ENCODE results near the gene CAMLG.
A peak's percentile ranks its signal among the peaks of the same experiment; 100 is the strongest.
"Not testable (repeated sequence)": the region's sequence is repeated elsewhere in the genome, so short reads cannot be mapped to it uniquely, and the experiment has no call there.

CAMLG gene
- 49.6 to 91.8 (median 74.6) reads per million in 3 experiments for total RNA-seq

DNA sequence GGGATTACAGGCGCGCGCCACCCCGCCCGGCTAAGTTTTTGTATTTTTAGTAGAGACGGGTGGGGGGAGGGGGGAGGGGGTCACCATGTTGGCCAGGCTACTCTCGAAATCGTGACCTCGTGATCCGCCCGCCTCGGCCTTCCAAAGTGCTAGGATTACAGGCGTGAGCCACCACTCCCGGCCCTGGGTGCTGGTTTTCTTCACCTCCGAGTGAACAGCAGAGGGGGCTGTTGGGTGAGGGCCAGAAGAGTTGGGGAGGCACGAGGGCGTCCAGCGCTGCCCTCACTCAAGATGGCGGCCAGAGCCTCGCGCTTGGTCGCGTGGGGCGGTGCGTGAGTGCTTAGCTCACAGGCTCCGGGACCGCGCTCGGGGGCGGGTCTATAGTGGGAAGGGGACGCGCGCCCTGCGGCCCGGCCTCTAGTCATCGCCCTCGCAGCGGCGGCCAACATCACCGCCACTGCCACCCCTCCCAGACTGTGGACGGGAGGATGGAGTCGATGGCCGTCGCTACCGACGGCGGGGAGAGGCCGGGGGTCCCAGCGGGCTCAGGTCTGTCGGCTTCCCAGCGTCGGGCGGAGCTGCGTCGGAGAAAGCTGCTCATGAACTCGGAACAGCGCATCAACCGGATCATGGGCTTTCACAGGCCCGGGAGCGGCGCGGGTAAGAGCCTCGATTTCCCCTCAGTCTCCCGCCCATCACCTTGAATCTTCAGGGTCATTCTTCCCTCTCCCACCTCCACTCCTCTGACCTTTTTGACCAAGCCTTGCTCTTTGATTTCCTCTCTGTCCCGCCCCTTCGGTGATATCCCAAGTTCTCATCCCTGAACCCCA lies at the start of gene CAMLG:
Gene CAMLG (plus strand): TSS at position 416 of the 830 bp plus-strand sequence. CDS start 73 bp downstream, at position 489.
- peak; percentile 96 for DNase-seq

DNA sequence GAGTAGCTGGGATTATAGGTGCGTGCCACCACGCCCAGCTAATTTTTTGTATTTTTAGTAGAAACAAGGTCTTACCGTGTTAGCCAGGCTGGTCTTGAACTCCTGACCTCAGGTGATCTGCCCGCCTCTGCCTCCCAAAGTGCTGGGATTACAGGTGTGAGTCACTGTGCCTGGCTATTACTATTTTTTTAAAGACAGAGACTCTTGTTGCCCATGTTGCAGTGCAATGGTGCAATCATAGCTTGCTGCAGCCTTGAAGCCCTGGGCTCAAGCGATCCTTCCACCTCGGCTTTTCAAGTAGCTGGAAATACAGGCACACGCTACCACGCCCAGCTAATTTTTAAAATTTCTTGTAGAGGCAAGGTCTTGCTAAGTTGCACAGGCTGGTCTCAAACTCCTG lies 48.2 kb upstream of the CAMLG start:
- DNase-seq: not testable (repeated sequence)

DNA sequence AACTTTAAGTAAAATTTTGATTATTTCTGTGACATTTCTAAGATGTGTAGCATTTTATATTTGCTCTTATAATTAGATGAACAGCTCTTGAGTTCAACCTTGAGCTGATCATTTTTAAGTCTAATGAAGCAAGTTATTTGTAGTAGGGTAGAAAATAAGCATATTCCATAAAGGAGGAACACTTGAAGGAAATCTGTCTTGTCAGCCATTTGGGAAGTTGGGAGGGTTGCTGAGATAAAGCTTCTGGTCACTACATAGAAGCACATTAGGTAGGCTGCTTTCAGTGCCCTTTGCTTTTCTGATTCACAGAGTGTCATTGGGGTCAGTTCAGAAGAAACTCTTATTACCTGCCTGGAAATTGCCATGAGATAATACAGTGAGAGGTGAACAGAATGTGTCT lies 45.6 kb upstream of the CAMLG start:
- DNase-seq: no peak

DNA sequence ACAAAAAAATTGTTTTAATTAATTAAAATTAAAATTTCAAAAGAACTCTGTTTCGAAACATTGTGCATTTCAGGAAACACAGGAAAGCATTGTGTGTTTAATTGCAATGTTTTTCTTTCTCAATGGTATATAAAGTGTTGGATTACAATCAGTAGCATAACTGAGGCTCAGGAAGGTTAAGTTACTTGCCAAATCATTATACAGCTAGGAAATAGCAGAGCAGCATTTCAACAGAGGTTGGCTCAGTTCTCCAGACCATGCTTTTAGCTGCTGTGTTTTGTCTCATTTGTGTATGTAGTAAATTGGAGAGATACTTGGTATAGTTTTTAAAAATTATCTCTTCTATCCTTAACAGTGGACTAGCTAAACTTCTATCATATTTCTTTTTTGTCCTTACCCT lies 30.0 kb upstream of the CAMLG start:
- no peak for DNase-seq

DNA sequence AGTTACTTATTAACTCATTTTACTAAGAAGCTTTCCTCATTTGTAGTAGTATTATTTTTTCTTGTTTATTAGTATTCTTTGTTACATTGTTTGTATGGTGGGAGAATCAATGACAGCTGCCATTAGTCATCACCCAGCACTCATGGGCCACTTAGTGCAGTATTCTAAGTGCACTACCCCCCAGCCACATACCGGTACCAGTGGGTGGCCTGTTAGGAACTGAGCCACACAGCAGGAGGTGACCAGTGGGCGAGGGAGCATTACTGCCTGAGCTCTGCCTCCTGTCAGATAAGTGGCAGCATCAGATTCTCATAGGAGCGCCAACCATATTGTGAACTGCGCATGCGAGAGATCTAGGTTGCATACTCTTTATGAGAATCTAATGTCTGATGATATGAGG lies 24.2 kb upstream of the CAMLG start:
- DNase-seq: no peak

DNA sequence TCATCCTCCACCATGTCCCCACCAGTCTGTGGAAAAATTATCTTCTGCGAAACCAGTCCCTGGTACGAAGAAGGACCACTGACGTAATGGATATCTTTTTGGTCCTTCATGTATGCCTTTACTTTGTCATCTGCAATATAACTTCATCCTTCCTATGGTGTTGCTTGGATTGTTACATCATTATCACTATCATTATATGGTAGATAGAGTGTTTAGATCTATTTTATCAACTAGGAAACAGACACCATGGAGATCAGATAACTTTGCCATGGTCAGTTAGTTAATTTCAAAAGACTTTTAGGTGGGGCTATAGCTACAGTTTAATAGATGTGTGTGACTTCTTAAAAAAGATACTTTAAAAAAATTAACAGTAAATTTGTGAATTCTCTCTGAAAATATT lies 23.8 kb upstream of the CAMLG start:
- DNase-seq: no peak

DNA sequence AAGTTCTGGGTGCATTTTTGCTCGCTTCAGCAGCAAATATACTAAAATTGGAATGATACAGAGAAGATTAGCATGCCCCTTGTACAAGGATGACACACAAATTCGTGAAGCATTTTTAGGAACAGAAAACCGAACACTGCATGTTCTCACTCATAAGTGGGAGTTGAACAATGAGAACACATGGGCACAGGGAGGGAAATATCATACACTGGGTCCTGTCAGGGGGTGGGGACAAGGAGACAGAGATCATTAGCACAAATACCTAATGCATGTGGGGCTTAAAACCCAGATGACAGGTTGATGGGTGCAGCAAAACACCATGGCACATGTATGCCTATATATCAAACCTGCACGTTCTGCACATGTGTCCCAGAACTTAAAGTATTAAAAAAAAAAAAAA lies 22.9 kb upstream of the CAMLG start:
- not testable (repeated sequence) for DNase-seq

DNA sequence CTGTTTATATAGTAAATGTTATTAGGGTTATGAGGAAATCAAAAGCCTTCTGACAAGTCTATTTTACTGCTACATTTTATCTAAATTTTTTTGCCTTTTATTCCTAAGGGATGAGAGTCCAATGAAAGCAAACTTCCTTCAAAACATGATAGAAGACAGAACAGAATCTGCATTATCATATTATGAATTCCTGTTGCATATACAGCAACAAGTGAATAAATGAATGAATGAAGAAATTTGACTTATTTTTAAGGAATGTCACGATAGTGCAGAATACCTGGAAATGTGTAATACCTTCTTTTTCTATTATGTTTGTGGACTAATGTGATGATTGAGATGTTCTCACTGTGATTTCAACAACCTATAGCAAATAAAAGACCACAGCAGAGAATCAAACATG lies 13.5 kb upstream of the CAMLG start:
- no peak for DNase-seq

DNA sequence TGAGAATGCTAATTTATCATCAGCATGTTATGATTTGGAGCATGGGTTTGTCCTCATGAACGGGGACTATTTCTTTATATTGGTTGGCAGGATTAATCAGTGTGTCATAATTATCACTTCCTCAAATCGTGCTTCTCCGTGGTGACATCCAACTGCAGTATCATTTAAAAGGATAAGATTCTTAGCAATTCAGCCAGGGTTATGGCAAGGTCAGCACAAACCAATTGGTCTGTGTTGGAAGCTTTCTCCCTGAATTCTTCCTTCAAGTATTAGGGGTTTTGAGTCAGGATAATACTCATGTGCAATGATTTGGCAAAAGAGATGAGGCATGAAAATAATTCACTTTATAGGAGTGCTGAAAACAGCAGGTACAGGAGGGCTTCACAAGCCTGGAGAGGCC lies 5.5 kb upstream of the CAMLG start:
- no peak for DNase-seq

DNA sequence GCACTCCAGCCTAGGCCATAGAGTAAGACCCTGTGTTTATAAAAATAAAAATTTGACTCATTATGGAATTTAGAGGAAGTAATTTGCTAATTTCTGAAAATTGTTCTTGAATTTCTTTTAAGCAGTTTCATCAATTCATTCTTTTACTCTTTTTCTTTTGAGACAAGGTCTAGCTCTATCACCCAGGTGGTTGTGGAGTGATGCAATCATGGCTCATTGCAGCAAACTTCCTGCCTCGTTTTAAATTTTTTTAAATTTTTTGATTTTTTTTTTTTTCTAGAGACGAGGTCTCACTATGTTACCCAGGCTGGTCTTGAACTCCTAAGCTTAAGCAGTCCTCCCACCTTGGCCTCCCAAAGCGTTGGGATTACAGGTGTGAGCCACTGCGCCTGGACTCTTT lies 3.1 kb upstream of the CAMLG start:
- no peak for DNase-seq

DNA sequence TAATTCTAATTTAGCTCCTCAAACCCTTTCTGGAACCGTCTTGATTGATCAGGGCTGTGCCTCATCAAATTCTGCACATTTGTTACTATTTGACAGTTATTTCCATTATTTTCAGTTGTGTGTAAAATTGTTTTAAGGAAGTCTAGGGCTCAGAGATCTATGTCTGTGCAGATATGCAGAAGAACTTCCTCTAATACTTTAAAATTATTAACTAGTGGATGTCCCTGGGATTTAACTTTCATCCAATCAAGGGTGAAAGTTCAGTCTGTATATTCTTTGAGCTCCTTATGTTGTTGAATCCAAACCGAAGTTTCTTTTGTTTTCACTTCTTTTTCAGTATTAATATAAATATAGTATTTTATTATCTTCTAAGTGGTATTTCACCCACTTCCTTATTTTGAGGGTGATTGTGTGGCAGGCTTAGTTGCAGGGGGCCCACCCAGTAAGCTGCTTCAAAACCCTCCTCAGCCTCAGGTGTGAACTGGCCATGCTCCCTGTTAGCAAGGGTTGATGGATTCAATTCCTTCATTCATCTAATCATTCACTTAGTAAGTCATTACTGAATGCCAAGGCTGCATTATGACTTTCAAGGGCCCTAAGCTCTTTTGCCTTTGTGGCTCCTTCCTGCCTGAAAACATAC lies 2.1 kb upstream of the CAMLG start:
- DNase-seq: no peak

DNA sequence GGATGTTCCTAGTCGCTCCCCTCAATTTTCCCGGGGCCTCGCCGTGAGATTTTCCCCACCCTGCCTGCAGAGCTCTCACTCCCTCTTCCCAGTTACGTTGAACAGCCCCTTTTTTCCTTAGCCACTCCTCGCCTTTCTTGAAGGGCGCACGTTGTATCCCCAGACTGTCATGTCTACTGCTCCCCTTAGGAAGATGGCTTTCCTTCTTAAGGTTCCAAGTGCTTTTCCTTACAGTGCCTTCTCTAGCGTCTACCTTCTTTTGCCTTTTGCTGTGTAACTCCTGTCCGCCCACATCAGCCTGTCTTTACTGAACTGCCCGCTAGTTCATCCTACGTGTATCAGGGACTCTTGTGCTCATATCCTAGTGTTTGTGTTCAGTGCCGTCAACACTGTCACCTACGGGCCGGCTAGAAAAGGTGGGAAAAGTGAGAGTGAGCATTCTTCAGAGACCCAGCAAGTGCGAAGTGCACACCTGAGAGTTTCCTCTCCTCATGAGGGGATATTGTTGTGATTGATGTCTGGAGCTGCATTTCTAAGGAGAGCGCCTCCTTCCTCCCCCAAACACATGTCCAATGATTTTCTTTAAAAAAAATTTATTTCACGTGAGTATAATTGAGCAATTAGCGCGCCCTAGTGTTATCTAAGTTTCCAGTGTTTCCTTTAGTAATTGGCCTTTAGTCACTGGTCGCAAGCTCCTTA lies 764 bp downstream of the CAMLG start:
- DNase-seq: peak; percentile 38

DNA sequence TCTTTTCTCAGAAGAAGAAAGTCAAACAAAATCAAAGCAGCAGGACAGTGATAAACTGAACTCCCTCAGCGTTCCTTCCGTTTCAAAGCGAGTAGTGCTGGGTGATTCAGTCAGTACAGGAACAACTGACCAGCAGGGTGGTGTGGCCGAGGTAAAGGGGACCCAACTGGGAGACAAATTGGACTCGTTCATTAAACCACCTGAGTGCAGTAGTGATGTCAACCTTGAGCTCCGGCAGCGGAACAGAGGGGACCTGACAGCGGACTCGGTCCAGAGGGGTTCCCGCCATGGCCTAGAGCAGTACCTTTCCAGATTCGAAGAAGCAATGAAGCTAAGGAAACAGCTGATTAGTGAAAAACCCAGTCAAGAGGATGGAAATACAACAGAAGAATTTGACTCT lies 2.7 kb downstream of the CAMLG start:
- no peak for DNase-seq

DNA sequence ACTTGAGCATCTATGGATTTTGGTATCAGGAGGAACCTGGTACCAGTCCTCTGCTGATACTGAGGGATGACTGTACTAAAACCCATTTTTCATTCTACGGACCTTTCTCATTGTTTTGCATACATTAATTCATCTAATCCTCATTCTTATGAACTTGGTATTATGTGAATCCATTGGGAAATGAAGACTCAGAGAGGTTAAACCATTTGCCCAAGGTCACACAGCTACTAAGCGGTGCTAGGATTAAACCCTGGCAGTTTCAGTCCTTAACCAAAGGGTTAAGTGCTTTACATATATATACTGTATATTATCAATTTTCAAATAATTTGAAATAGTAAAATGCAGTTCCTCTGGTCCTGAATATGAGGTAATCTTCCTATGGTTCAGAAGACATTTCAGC lies 3.8 kb downstream of the CAMLG start:
- no peak for DNase-seq

DNA sequence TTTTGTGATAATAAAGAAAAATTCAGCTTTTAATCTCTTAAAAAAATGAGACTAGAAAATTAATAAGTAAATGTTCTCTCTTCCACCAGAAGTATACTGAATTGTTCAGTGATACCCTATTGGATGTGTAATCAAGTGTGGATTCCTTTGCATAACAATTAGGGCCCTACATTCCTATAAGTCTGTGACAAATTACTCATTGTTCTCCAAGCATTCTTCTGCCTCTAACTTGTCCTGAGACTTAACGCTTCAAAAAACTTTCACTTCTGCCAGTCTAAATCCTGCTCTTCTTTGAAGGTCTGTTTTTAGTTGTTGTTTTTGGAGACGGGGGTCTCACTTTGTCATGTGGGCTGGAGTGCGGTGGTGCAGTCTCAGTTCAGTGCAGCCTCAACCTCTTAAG lies 11.1 kb downstream of the CAMLG start:
- DNase-seq: no peak

DNA sequence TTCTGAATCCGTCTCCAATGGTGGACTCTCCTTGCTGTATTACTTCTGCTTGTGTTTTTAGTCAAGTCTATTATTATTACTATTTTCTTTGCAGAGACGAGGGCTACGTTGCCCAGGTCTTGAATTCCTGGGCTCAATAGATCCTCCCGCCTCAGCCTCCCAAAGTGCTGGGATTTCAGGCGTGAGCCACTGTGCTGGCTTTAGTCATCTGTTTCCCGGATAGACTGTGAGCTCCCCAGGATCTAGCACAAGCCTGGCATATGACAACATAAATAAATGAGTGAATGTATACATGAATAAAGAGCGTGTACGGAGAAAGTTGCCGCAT lies 19.8 kb downstream of the CAMLG start:
- DNase-seq: no peak

DNA sequence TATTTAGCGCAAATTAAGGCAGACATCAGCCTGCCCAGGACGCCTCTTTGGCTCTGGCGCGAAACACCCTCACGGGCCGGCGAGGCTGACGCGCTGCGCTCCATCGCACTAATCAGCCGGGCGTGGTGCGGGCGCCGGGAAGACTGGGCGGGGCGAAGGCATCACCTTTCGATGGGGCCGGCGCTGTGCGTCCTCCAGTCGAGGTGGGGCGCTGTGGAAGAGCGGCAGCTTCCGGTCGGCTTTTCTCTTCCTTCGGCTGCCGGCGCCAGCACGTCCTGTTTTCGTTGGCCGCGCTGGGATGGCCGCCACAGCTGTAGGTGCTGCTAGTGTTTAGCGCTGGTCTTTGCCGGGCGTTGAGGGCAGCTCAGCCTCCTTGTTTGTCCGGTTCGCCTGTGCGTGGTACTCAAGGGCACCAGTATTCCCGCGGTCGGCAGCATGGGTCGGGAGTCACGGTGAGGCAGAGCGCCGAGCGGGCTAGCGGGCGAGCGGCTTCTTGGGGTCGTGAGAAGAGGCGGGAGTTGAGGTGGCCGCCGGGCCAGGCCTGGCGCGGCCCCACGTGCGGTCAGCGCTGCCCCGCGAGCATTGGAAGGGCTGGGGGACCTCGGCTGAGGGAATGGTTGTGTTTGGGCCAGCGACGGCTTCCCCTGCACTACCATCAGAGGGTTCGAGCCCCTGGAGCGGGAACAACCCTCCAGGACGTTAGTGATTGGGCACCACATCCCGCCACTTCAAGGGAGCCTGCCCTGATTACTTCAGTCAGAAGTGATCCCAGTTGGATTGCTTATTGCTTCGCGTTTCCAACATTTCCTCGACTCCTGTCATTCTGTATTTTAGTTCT lies 20.4 kb downstream of the CAMLG start, which contains the start of gene DDX46:
Gene DDX46 (plus strand): TSS at position 276 of the 838 bp plus-strand sequence. CDS start 160 bp downstream, at position 436.
- DNase-seq: peak; percentile 91

DNA sequence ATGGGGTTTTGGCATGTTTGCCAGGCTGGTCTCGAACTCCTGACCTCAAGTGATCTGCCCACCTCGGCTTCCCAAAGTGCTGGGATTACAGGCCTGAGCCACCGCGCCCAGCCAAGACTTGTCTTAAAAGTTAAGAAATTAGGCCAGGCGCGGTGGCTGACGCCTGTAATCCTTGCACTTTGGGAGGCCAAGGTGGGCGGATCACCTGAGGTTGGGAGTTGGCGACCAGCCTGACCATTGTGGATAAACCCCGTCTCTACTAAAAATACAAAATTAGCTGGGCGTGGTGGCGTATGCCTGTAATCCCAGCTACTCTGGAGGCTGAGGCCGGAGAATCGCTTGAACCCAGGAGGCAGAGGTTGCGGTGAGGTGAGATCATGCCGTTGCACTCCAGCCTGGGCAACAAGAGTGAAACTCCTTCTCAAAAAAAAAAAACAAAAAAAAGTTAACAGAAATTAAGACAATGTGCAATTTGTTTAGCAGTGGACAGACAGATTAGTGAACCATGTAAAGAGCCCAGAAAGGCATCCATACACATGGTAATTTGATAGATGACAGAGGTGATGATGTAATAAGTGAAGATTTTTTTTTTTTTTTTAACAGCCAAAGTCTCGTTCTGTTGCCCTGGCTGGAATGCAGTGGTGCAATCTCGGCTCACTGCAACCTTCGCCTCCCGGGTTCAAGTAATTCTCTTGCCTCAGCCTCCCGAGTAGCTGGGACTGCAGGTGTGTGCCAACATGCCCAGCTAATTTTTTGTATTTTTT lies 29.4 kb downstream of the CAMLG start:
- not testable (repeated sequence) for DNase-seq

DNA sequence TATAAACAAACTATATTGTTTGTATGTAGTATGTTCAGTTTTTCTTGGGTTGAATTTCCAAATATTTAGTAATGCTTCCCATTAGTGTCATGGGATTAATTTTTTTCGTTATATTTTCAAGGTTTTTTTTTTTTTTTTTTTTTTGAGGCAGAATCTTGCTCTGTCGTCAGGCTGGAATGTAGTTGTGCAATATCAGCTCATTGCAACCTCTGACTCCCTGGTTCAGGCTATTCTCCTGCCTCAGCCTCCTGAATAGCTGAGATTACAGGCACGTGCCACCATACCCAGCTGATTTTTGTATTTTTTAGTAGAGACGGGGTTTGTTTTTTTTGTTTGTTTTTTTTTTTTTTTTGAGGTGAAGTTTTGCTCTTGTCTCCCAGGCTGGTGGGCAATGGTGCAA lies 30.9 kb downstream of the CAMLG start:
- no peak for DNase-seq

DNA sequence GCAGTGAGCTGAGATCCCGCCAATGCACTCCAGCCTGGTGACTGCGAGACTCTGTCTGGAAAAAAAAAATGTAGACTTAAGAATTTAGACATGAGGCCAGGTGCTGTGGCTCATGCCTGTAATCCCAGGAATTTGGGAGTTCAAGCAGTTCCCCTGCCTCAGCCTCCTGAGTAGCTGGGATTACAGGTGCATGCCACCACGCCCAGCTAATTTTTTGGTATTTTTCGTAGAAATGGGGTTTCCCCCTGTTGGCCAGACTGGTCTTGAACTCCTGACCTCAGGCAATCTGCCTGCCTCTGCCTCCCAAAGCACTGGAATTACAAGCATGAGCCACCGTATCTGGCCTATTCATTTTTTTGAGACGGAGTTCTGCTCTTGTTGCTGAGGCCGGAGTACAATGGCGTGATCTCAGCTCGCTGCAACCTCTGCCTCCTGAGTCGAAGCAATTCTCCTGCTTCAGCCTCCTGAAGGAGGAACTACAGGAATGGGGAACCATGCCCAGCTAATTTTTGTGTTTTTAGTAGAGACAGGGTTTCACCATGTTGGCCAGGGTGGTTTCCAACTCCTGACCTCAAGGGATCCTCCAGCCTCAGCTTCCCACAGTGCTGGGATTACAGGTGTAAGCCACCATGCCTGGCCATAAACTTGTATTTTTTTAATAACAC lies 34.2 kb downstream of the CAMLG start:
- DNase-seq: no peak

DNA sequence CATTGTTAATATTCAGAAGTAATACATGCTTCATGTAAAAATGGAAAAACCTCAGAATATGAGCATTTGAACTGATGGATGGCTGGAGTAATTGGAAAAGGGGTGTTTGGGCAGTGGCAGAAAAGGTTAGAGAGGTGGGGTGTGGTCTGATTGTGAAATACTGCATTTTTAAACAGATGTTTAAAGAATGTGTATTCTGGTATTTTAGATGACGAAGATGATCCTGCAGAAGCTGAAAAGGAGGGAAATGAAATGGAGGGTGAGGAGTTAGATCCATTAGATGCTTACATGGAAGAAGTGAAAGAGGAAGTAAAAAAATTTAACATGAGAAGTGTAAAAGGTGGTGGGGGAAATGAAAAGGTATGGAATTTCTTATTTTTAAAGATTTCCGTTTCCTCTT lies 39.0 kb downstream of the CAMLG start:
- DNase-seq: no peak
